Endothelial cell of umbilical vein (primary cell): ENCODE data around the gene IQGAP2. TPM values are rescaled to one million over a fixed set of nuclear protein-coding genes. Genes with fewer than 3 reads are reported as not detected.

Experiments used
- BruUV-seq: library from RNA; stranded (reverse); fragments of 400-500 nt; replicated peaks from 2 replicates; lab custom pipeline; 2021; lab: Mats Ljungman, UMichigan
- CTCF ChIA-PET: fragments of 300-600, 350-600 bp; sonication (Branson Sonifier 250); formaldehyde crosslinking; loops from one replicate; lab custom pipeline; 2021; ENCODE audit warnings: antibody characterized with exemption, inconsistent platforms; lab: Charles Lee
- POLR2A ChIA-PET: fragments of 300-600, 350-600 bp; sonication (Branson Sonifier 250); formaldehyde crosslinking; loops from one replicate; lab custom pipeline; 2021; ENCODE audit warnings: antibody characterized with exemption, inconsistent platforms; lab: Charles Lee
- DNase-seq: peaks from one replicate; pipeline ENCODE4 v3.0.0-alpha.2; 2011; ENCODE audit warnings: low read depth, low spot score
- FAIRE-seq: peaks from 2 replicates; lab custom pipeline; 2011; peaks lifted over from hg19 to GRCh38; lab: Jason Lieb, UNC
- H2AFZ ChIP-seq: 2 replicates; pipeline ENCODE4 v1.6.0; 2012; ENCODE audit warnings: low read depth, low read length, control low read depth, inconsistent platforms
- H3K27ac ChIP-seq: 2 replicates; pipeline ENCODE4 v1.5.1; 2011; ENCODE audit warnings: low read depth, mild to moderate bottlenecking, control low read depth, low read length, moderate library complexity; ENCODE audit not compliant: insufficient read depth
- H3K27me3 ChIP-seq, 2 experiments: 2 replicates each; pipeline versions ENCODE4 v1.6.0 to v1.6.1; 2011; ENCODE audit warnings: low read length in 2 of 2, mixed read lengths in 1 of 2; ENCODE audit not compliant: control insufficient read depth in 2 of 2, insufficient read depth in 2 of 2
- H3K36me3 ChIP-seq, 2 experiments: 2 replicates in 1 of 2; 3 replicates in 1 of 2; pipeline ENCODE4 v1.5.1; 2011; ENCODE audit warnings: low read length in 2 of 2, mild to moderate bottlenecking in 1 of 2, moderate library complexity in 1 of 2; ENCODE audit not compliant: control insufficient read depth in 2 of 2, insufficient read depth in 2 of 2; ENCODE audit errors: extremely low read depth in 1 of 2
- H3K4me1 ChIP-seq: 3 replicates; pipeline ENCODE4 v1.5.1; 2011; ENCODE audit warnings: mild to moderate bottlenecking, low read length; ENCODE audit not compliant: control insufficient read depth, insufficient read depth; ENCODE audit errors: extremely low read depth
- H3K4me2 ChIP-seq: 2 replicates; pipeline ENCODE4 v1.6.1; 2011; ENCODE audit warnings: low read length, control low read depth, mixed read lengths; ENCODE audit not compliant: insufficient read depth
- H3K4me3 ChIP-seq, 3 experiments: fragments of 200-600 bp in 1 of 3; sonication (generic), shearing (Covaris generic) in 1 of 3; replicated peaks in 1 of 3; 2 replicates each; pipeline ENCODE4 v1.5.1; 2011 to 2016; ENCODE audit warnings: control low read depth in 3 of 3, low read length in 3 of 3, mild to moderate bottlenecking in 2 of 3, inconsistent platforms in 1 of 3, low read depth in 1 of 3, moderate library complexity in 1 of 3; ENCODE audit not compliant: insufficient read depth in 1 of 3
- H3K79me2 ChIP-seq: 2 replicates; pipeline ENCODE4 v1.6.0; 2012; ENCODE audit warnings: low read length, inconsistent platforms; ENCODE audit not compliant: control insufficient read depth, insufficient read depth
- H3K9ac ChIP-seq: replicated peaks from 2 replicates; pipeline ENCODE3; 2011; ENCODE audit warnings: low read length, control low read depth; ENCODE audit not compliant: insufficient read depth; ENCODE audit errors: extremely low read depth
- H3K9me1 ChIP-seq: replicated peaks from 3 replicates; pipeline ENCODE4 v1.6.0; 2011; ENCODE audit warnings: mild to moderate bottlenecking, low read length; ENCODE audit not compliant: control insufficient read depth, insufficient read depth; ENCODE audit errors: extremely low read depth
- H3K9me3 ChIP-seq: replicated peaks from 2 replicates; pipeline ENCODE4 v1.5.1; 2012; ENCODE audit warnings: low read length, inconsistent platforms; ENCODE audit not compliant: control insufficient read depth, insufficient read depth
- H4K20me1 ChIP-seq: replicated peaks from 2 replicates; pipeline ENCODE3; 2011; ENCODE audit warnings: mild to moderate bottlenecking, low read length; ENCODE audit not compliant: control insufficient read depth, insufficient read depth; ENCODE audit errors: extremely low read depth
- EZH2 ChIP-seq: IDR thresholded peaks from 2 replicates; pipeline ENCODE4 v1.6.1; 2012; ENCODE audit warnings: borderline replicate concordance, low read depth, mild to moderate bottlenecking, moderate library complexity, low read length, inconsistent platforms; ENCODE audit not compliant: severe bottlenecking
- FOS ChIP-seq: IDR thresholded peaks from 2 replicates; pipeline ENCODE4 v1.6.1; 2011; ENCODE audit warnings: mild to moderate bottlenecking, low read length, moderate library complexity, borderline replicate concordance; ENCODE audit not compliant: insufficient read depth
- GATA2 ChIP-seq: IDR thresholded peaks from 2 replicates; pipeline ENCODE4 v1.7.0; 2011; ENCODE audit warnings: low read depth, mild to moderate bottlenecking, moderate library complexity, mixed read lengths, low read length; ENCODE audit not compliant: insufficient read length, insufficient read depth
- JUN ChIP-seq: IDR thresholded peaks from 2 replicates; pipeline ENCODE4 v1.6.1; 2011; ENCODE audit warnings: borderline replicate concordance, low read depth; ENCODE audit not compliant: insufficient read length, insufficient read depth
- MYC ChIP-seq: IDR thresholded peaks from one replicate; pipeline ENCODE4 v1.6.1; 2011; ENCODE audit warnings: mild to moderate bottlenecking, low read depth, low read length
- POLR2A ChIP-seq: IDR thresholded peaks from 2 replicates; pipeline ENCODE4 v1.6.1; 2012; ENCODE audit warnings: low read depth, mild to moderate bottlenecking, control low read depth, low read length
- POLR2AphosphoS5 ChIP-seq: IDR thresholded peaks from 2 replicates; pipeline ENCODE4 v1.6.1; 2012; ENCODE audit warnings: low read depth, mild to moderate bottlenecking, control low read depth, low read length, moderate library complexity; ENCODE audit not compliant: insufficient read depth
- dilution Hi-C: fragments of 300-500 bp; cut with MboI; formaldehyde crosslinking; loops from one replicate; pipeline ENCODE4 v1.15.0; 2019; ENCODE audit warnings: low sequenced_read_pairs; ENCODE audit not compliant: extremely low pct_ligation_motif_present
- intact Hi-C: fragments of 100-400 bp; cut with micrococcal nuclease; formaldehyde crosslinking; loops from one replicate; pipeline ENCODE4 v1.10.0; 2022
- polyA plus RNA-seq, 4 experiments: library from polyadenylated mRNA; depleted of rRNA in 3 of 4; stranded (reverse) in 3 of 4; unstranded in 1 of 4; fragments of >200 nt; gene quantifications; 2 replicates each; pipeline versions ENCODE4 v1.2.1 to v1.2.3, GENCODE V29; 2011 to 2012; ENCODE audit warnings: missing spikeins in 1 of 4
- total RNA-seq: library from RNA; stranded (reverse); gene quantifications from 2 replicates; pipeline ENCODE4 v1.2.3, GENCODE V29; 2021
- TF ChIP-seq, protein P1 (sequence below), 2 donors: IDR thresholded peaks; 1 replicate in 1 of 2; 2 replicates in 1 of 2; pipeline ENCODE4 v1.5.1; 2011; ENCODE audit warnings: low read length in 2 of 2, mild to moderate bottlenecking in 2 of 2, moderate library complexity in 2 of 2, control low read depth in 1 of 2, inconsistent platforms in 1 of 2, low read depth in 1 of 2; ENCODE audit not compliant: insufficient read depth in 1 of 2; ENCODE audit errors: extremely low read depth in 1 of 2
- TF ChIP-seq, protein P2 (sequence below): IDR thresholded peaks from 2 replicates; pipeline ENCODE4 v1.6.1; 2011; ENCODE audit not compliant: insufficient read depth, insufficient read length

IQGAP2 gene
- total and polyA plus RNA-seq, 2 donors (not counting 3 experiments of a cell fraction or from before 2014, with no cell fraction given), result 4.5 to 4.7 TPM

DNA sequence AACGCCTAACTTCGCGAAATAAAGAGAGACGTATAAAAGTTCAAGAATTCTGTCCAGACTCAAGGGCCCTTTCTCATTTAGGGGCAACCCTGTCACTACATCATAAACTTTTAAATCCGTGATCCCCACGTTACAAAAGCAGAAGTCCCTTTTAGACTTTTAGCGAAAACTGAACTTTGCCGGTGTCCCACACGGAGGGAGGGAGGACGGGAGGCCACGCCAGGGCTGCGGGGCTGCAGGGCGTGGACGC lies 312.3 kb downstream of the IQGAP2 start:
- Histone ChIP-seq H4K20me1 (no peaks in the 10 kb centered on the region), H3K4me3 (peak overlapping the region in 2 of 3 experiments; percentile 45 to 81), H3K79me2 (peaks cover 44% of the 10 kb centered on the region), H2AFZ (peak overlapping the region; percentile 24), H3K27me3 (no peaks in the 10 kb centered on the region), H3K4me1 (peaks cover 25% of the 10 kb centered on the region), H3K9me3 (no peaks in the 10 kb centered on the region), H3K9ac (peak overlapping the region; percentile 77), H3K4me2 (peak overlapping the region; percentile 56), H3K36me3 (peaks cover 0 to 2% of the 10 kb centered on the region in 2 experiments), H3K9me1 (no peaks in the 10 kb centered on the region), H3K27ac (peak overlapping the region; percentile 89)
- CTCF ChIA-PET, result interaction anchor here (0.6 to 9.8 kb wide), 10 partner anchors 10 to 1139 kb away, joined by 3 to 79 read pairs (median 6); no protein-coding TSS in a partner anchor
- BruUV-seq, result no TSS peak
- POLR2A ChIA-PET, result interaction anchor here (1.7 kb wide), 1 partner anchor 24 kb away, joined by 4 read pairs; no protein-coding TSS in a partner anchor
- dilution Hi-C loops, result no loop called here
- intact Hi-C loops, result loop anchor here (1.0 to 5.0 kb wide), 9 partner anchors 11 to 777 kb away; partner anchors contain the start of genes F2RL1 and WDR41
- TF ChIP-seq POLR2AphosphoS5, result no peak
- FAIRE-seq, result no peak
- DNase-seq, result no peak

DNA sequence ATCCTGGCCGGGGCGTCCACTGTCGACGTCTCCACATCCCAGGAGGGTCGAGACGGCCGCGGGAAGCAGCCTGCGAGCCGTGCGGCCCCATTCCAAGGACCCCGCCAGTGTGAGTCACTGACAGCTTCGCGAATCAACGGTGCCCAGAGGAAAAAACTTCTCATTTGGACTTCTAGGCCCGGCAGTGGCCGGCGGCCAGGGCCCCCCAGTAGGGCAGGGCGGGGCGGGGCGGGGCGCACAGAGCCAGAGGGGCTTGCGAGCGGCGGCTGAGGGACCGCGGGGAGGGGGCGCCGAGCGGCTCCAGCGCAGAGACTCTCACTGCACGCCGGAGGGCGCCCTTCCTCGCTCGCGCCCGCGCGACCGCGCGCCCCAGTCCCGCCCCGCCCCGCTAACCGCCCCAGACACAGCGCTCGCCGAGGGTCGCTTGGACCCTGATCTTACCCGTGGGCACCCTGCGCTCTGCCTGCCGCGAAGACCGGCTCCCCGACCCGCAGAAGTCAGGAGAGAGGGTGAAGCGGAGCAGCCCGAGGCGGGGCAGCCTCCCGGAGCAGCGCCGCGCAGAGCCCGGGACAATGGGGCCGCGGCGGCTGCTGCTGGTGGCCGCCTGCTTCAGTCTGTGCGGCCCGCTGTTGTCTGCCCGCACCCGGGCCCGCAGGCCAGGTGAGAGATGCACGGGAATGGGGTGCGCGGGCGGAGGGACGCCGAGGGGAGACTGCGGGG lies 312.8 kb downstream of the IQGAP2 start, which contains the start of gene F2R:
Gene F2R, plus strand, starts transcription at position 391 of the 720 bp plus-strand sequence. Its CDS starts 182 bp downstream, at position 573.
- H3K4me2 ChIP-seq, result peak within 1 kb of the TSS; percentile 93
- H3K27ac ChIP-seq, result peak within 1 kb of the TSS; percentile 89
- peak; percentile 77 for FAIRE-seq
- no peaks in the 10 kb centered on the region for H4K20me1 ChIP-seq
- peaks cover 49% of the 10 kb centered on the region for H3K79me2 ChIP-seq
- peak within 1 kb of the TSS; percentile 24 for H2AFZ ChIP-seq
- no peaks in the 10 kb centered on the region for H3K9me3 ChIP-seq
- TF ChIP-seq POLR2A (no peak), MYC (no peak), JUN (peak; percentile 18), POLR2AphosphoS5 (peak; percentile 92), GATA2 (no peak), FOS (peak; percentile 79), EZH2 (no peak)
- TF ChIP-seq, protein P1, sequence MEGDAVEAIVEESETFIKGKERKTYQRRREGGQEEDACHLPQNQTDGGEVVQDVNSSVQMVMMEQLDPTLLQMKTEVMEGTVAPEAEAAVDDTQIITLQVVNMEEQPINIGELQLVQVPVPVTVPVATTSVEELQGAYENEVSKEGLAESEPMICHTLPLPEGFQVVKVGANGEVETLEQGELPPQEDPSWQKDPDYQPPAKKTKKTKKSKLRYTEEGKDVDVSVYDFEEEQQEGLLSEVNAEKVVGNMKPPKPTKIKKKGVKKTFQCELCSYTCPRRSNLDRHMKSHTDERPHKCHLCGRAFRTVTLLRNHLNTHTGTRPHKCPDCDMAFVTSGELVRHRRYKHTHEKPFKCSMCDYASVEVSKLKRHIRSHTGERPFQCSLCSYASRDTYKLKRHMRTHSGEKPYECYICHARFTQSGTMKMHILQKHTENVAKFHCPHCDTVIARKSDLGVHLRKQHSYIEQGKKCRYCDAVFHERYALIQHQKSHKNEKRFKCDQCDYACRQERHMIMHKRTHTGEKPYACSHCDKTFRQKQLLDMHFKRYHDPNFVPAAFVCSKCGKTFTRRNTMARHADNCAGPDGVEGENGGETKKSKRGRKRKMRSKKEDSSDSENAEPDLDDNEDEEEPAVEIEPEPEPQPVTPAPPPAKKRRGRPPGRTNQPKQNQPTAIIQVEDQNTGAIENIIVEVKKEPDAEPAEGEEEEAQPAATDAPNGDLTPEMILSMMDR (IDR thresholded peaks at IDR 0.05; ENCODE audit: extremely low read depth in 1 of 2, insufficient read depth in 1 of 2, low read depth in 1 of 2, low read length in 2 of 2), result peak; percentile 44 to 74
- TF ChIP-seq, protein P2, sequence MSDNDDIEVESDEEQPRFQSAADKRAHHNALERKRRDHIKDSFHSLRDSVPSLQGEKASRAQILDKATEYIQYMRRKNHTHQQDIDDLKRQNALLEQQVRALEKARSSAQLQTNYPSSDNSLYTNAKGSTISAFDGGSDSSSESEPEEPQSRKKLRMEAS, result no peak
- peaks cover 0 to 2% of the 10 kb centered on the region in 2 experiments for H3K36me3 ChIP-seq
- DNase-seq, result peak; percentile 94
- H3K9ac ChIP-seq, result peak within 1 kb of the TSS; percentile 100
- ChIA-PET CTCF (interaction anchor here (0.6 to 9.8 kb wide), 10 partner anchors 11 to 1139 kb away, joined by 3 to 79 read pairs (median 6); no protein-coding TSS in a partner anchor), POLR2A (interaction anchor here (1.7 kb wide), 1 partner anchor 25 kb away, joined by 4 read pairs; no protein-coding TSS in a partner anchor)
- peaks cover 30% of the 10 kb centered on the region for H3K4me1 ChIP-seq
- BruUV-seq, result no TSS peak
- intact Hi-C loops, result loop anchor here (1.0 to 5.0 kb wide), 11 partner anchors 12 to 776 kb away; partner anchors contain the start of genes F2RL1 and WDR41
- H3K9me1 ChIP-seq, result no peaks in the 10 kb centered on the region
- H3K4me3 ChIP-seq, result peak within 1 kb of the TSS; percentile 81 to 100 (median 99)
- H3K27me3 ChIP-seq, result no peaks in the 10 kb centered on the region
- dilution Hi-C loops, result no loop called here
